CD1c-positive myeloid dendritic cell (primary cell): ENCODE data around the gene CD151.
A peak's percentile ranks its signal among the peaks of the same experiment; 100 is the strongest.

Experiments used
- DNase-seq: peaks from one replicate; pipeline ENCODE4 v3.0.0-alpha.2; 2016; ENCODE audit errors: extremely low spot score

CD151 gene

DNA sequence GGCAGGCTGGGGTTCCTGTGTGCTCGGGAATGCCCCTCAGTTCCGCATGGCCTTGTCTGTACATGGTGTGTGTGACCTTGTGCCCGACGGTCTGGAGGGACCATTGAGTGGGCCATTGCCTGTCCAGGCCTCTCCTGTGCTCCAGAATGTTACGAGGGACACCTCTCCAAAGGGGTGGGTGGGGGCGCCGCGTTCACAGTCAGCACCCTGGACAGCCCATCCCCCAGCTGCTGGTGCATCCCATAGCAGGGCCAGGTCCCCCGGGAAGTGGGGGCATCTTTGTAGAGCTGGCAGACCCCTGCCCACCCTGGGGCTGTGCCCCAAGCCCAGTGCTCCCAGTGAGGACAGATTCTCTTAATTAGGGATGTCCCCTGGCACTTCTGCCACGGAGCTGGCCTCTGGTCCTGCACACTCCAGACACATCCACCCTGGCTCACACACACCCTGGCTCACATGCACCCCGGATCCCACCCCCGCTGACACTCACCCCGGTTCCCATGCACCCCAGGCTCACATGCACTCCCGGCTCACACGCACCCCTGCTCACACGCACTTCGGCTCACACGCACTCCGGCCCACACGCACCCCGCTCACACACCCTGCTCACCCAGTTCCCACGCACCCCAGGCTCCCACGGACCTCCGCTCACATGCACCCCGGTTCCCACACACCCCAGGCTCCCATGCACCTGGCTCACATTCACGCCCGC is 25.5 kb downstream of the CD151 start:
- no peak for DNase-seq

DNA sequence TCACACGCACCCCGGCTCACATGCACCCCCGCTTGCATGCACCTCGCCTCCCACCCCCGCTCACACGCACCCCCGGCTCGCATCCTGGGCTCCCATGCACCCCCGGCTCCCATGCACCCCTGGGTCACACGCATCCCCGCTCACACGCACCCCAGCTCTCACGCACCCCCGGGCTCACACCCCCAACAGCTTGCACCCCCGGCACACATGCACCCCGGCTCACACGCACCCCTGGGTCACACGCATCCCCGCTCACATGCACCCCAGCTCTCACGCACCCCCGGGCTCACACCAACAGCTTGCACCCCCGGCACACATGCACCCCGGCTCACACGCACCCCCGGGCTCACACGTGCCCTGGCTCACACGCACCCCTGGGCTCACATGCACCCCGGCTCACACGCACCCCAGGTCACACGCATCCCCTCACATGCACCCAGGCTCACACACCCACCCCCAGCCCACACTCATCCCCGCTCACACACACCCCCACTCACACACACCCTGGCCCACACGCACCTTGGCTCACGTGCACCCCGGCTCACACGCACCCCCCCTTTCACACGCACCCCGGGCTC is 26.1 kb downstream of the CD151 start:
- DNase-seq: no peak

GRCh38 chr11:859394-860131 is 26.8 kb downstream of the CD151 start:
- DNase-seq: peak; percentile 35

DNA sequence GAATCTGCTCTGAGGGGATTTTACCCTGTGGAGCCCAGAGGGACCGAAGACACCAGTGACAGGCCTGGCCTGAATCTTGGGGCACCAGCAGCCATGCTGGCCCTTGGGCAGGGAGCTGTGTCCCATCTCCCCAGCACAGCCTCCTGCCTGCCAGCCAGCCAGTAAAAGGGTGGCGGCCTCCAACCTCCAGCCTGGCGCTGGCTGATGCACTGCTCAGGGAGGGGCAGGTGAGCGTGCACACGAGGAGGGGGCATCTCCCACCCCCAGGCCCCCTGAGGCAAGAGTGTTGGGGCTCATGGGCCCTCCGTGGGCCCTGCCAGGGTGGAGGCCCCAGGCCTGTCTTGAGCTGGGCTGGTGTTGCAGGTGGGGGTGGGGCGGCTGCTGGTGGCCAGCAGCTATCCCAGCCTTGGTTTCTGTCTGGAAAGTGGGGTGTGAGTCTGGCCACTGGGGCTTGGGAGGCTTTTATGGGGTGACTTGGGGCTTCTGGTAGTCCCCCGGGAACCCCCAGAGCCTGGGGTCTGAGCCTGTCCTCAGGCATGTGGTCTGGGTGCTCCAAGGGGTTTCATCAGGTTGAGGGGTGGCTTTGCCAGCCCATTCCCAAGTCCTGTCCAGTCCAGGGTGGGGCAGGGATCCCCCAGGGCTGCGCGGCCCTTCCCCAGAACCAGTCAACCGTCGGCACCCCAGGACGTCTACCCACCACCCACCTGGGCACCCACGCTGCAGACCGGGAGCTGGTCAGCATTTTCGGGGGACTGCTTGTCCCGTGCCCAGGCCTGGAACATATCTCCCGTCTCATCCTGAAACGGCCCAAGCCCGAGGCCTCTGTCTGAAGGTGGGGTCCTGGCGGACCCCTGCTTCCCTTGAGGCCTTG is 27.7 kb downstream of the CD151 start:
- no peak for DNase-seq

DNA sequence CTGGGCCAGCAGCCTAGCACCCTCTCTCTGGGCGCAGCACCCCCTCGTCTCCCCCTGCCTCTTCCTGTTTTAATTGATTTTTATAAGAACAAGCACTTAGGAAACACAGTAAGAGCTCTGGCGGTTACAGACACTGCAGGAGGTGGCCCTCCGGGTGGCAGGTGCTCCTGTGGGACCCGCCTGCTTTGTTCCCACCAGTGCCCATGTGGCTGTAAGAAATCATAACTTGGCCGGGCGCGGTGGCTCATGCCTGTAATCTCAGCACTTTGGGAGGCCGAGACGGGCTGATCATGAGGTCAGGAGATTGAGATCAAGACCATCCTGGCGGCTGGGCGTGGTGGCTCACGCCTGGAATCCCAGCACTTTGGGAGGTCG is 28.3 kb downstream of the CD151 start:
- DNase-seq: no peak

- no peak for DNase-seq
These were observed 29.4 kb downstream of the CD151 start for GRCh38 chr11:862081-862661.

- no peak for DNase-seq
These were observed 29.9 kb downstream of the CD151 start for GRCh38 chr11:862696-863022.

DNA sequence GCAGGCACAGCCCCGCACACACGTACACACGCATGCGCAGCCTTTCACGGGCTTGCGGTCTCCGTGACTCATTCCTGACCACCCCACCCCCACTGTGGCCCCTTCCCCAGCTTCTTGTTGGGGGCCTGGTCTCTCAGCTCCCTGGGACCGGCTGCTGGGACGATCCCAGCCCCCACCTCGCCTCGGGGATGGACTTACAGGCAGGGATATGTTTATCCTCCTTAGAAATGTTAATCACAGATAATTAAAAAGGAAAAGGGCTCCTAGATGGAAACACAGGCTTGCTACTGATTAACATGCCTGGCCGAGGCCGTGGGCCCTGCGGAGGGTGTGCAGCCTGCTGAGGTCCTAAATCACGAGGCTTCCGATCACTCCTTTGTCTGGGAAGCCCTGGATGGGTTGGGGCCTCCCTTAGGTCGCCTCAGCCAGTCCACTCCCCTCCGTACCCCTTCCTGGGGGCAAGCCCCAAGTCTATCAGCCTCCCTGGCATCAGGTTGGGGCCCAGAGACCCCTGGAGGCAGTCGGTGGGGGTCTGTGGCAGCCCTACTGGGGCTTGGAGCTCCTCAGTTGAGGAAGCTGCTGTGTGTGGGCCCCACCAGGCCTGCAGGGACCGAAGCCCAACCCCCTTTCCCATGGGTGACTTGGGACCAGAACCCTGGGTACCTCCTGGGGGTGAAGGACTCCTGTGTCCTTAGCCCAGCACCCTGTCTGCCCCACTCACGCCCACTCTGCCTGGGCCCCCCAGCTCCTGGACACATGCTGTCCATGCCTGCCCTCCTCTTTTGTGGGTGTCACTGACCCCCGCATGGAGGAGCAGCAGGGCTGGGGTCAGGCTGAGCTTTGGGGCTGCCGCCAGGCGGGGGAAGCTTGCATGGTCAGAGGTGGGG is 30.5 kb downstream of the CD151 start:
- DNase-seq: no peak

GRCh38 chr11:863910-864827 is 31.4 kb downstream of the CD151 start:
- no peak for DNase-seq

- DNase-seq: no peak
These were observed 32.1 kb downstream of the CD151 start for GRCh38 chr11:864898-865297.

- no peak for DNase-seq
These were observed 33.0 kb downstream of the CD151 start for GRCh38 chr11:865462-866430.

- no peak for DNase-seq
These were observed 33.7 kb downstream of the CD151 start for GRCh38 chr11:866481-866880.

- no peak for DNase-seq
These were observed 35.2 kb downstream of the CD151 start for GRCh38 chr11:867856-868358.

- no peak for DNase-seq
These were observed 35.6 kb downstream of the CD151 start for GRCh38 chr11:868394-868793.

DNA sequence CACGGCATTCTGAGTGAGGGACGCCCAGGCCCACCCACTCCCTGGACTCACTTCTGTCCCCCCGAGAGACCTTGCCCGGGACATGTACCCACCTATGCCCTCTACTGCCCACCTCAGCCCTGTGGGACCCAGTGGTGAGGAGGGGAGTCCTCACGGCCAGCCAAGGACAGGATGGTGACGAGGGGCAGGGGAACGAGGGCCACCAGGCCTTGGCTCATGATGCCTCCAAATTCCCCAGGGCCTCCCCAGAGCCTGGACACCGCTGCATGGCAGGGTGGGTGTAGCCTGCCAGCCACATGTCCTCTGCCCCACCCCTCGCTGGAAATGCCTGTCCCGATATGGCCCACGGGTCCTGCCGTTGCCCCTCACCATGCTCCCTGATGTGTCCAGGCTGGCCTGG is 36.0 kb downstream of the CD151 start:
- no peak for DNase-seq

DNA sequence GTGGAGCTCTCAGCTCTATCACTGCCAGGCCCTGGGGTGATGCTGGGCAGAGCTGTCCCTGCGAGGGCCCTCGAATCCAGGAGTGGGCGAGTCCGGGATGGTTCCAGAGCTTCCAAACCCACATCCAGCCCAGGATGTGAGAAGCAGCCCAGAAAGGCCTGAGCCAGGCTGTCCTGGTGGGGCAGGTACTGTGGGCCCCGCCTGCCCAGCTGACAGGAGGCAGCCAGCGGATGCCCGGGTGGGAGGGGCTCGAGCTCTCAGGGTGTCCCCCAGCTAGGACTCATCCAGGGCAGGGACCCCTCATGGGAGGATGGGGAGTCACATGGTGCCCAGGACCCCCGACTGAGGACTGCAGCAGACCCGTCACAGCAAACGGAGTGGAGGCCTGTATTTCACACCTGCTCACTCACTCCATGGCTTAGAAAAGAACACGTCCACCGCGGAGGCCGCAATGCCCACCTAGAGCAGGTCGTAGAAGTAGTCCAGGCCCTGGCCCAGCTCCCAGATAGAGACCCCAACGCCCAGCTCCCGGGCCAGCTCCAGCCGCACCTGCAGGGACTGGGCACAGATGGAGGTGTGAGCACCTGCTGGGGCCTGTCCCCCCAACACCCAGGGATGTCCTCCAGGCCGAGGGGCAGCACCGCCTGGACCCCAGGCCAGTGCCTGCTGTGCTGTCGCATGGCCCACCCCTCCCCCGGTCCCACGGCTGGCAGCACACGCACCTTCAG is 36.8 kb downstream of the CD151 start:
- no peak for DNase-seq

GRCh38 chr11:870127-870413 is 37.3 kb downstream of the CD151 start:
- no peak for DNase-seq

DNA sequence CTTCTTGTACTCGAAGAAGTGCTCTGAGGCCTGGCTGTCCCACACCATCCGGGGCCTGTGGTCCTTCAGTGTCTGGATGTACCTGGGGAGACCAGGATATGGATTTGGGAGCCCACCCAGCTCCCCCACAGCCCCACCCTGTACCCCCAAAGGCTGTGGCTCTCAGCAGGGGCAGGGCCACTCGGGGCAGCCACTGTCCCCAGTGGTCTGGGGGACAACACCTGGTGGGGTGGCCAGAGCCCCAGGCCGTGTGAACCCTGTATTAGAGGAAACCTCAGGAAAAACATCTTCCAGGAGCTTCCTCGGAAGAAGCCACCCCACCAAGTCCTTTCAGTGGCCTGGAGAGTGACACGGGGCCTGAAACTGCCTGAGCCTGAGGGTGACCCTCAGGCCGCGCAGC is 37.7 kb downstream of the CD151 start:
- no peak for DNase-seq
